OCI-LY7 (cell line): ENCODE data around the gene MAP3K21. TPM values are rescaled to one million over a fixed set of nuclear protein-coding genes. Genes with fewer than 3 reads are reported as not detected.

Experiments
- BruUV-seq: library from RNA; stranded (reverse); fragments of 400-500 nt; replicated peaks from 2 replicates; lab custom pipeline; 2021; lab: Mats Ljungman, UMichigan
- CTCF ChIA-PET: fragments of 300-600 bp; sonication (Branson Sonifier 250); formaldehyde crosslinking; loops from one replicate; lab custom pipeline; 2022; ENCODE audit warnings: antibody characterized with exemption; ENCODE audit not compliant: unreplicated experiment; lab: Charles Lee
- POLR2A ChIA-PET: fragments of 300-600 bp; sonication (Branson Sonifier 250); formaldehyde crosslinking; loops from one replicate; lab custom pipeline; 2022; ENCODE audit warnings: antibody characterized with exemption; lab: Charles Lee
- DNase-seq: peaks from one replicate; pipeline ENCODE4 v3.0.0-alpha.2; 2015; ENCODE audit warnings: low spot score
- H2AFZ ChIP-seq: fragments of 200-600 bp; sonication (generic), shearing (Covaris generic); 2 replicates; pipeline ENCODE4 v1.6.1; 2014; ENCODE audit warnings: mild to moderate bottlenecking, antibody characterized with exemption, low read length, moderate library complexity
- H3K27ac ChIP-seq: fragments of 200-600 bp; sonication (generic); 2 replicates; pipeline ENCODE4 v1.5.1; 2014; ENCODE audit warnings: mixed run types, low read depth, mild to moderate bottlenecking, moderate library complexity, low read length, inconsistent platforms; ENCODE audit not compliant: poor library complexity, severe bottlenecking
- H3K36me3 ChIP-seq: fragments of 200-600 bp; sonication (generic); 2 replicates; pipeline ENCODE4 v1.6.1; 2014; ENCODE audit warnings: mild to moderate bottlenecking, antibody characterized with exemption, low read length, moderate library complexity, mixed read lengths; ENCODE audit not compliant: insufficient read depth
- H3K4me1 ChIP-seq: fragments of 200-600 bp; sonication (generic); 2 replicates; pipeline ENCODE4 v1.5.1; 2014; ENCODE audit warnings: mild to moderate bottlenecking, low read length; ENCODE audit not compliant: insufficient read depth, poor library complexity, severe bottlenecking
- H3K4me2 ChIP-seq: fragments of 200-600 bp; sonication (generic); 2 replicates; pipeline ENCODE4 v1.6.1; 2014; ENCODE audit warnings: mild to moderate bottlenecking, low read length
- H3K4me3 ChIP-seq: fragments of 200-600 bp; sonication (generic); 2 replicates; pipeline ENCODE4 v1.5.1; 2014; ENCODE audit warnings: mild to moderate bottlenecking, low read depth, low read length; ENCODE audit not compliant: poor library complexity, severe bottlenecking
- H3K79me2 ChIP-seq: fragments of 200-600 bp; sonication (generic); 2 replicates; pipeline ENCODE4 v1.6.1; 2016; ENCODE audit warnings: low read depth, mild to moderate bottlenecking, low read length, moderate library complexity, mixed read lengths; ENCODE audit not compliant: insufficient read depth
- H3K9me2 ChIP-seq: fragments of 200-600 bp; sonication (generic); 2 replicates; pipeline ENCODE4 v1.6.1; 2016; ENCODE audit warnings: mild to moderate bottlenecking, low read length, mixed read lengths; ENCODE audit not compliant: insufficient read depth
- H3K9me3 ChIP-seq: fragments of 200-600 bp; sonication (generic); 2 replicates; pipeline ENCODE4 v1.6.1; 2014; ENCODE audit warnings: mild to moderate bottlenecking, mixed run types, low read length, mixed read lengths
- H4K20me1 ChIP-seq: fragments of 200-600 bp; sonication (generic); 2 replicates; pipeline ENCODE4 v1.6.1; 2014; ENCODE audit warnings: mild to moderate bottlenecking, antibody characterized with exemption, low read length, moderate library complexity, mixed read lengths; ENCODE audit not compliant: insufficient read depth
- EZH2phosphoT487 ChIP-seq: fragments of 200-600 bp; sonication (generic); IDR thresholded peaks from 2 replicates; pipeline ENCODE4 v1.6.1; 2018; ENCODE audit warnings: low read depth, borderline replicate concordance, mild to moderate bottlenecking, mixed run types, antibody characterized with exemption, low read length, moderate library complexity, mixed read lengths
- intact Hi-C: fragments of 100-400 bp; cut with micrococcal nuclease; formaldehyde crosslinking; loops from one replicate; pipeline ENCODE4 v1.10.0; 2022; ENCODE audit not compliant: unreplicated experiment
- total RNA-seq, 2 experiments: library from RNA; depleted of rRNA in 1 of 2; stranded (reverse); fragments of >200 nt in 1 of 2; shearing (Covaris generic) in 1 of 2; gene quantifications; 2 replicates each; pipeline ENCODE4 v1.2.3, GENCODE V29; 2014 to 2022
- TF ChIP-seq, protein P1 (sequence below): fragments of 200-600 bp; sonication (generic); conservative IDR thresholded peaks from 2 replicates; pipeline ENCODE4 v1.5.1; 2014; ENCODE audit warnings: mild to moderate bottlenecking, antibody characterized with exemption, low read length, moderate library complexity, mixed read lengths

MAP3K21 gene
- total RNA-seq, 2 experiments from 2014 or later, result 1.3 to 1.8 TPM

DNA sequence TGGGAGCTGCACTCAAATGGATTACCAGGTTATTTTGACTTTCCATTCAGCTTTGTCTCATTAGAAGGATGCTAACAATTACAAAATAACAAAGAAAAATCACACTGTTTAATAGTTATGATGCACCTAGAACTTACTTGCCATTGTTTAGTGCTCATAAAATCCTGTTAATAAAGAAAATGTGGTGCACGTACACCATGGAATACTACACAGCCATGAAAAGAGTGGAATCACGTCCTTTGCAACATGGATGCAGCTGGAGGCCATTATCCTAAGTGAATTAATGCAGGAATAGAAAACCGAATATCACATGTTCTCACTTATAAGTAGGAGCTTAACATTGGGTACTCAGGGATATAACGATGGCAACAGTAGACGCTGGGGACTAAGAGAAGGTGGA lies 19.8 kb downstream of the MAP3K21 start:
- Histone ChIP-seq H3K9me2 (no peaks in the 10 kb centered on the region), H3K4me3 (no peak overlapping the region), H3K4me1 (no peaks in the 10 kb centered on the region), H3K36me3 (no peaks in the 10 kb centered on the region), H4K20me1 (no peaks in the 10 kb centered on the region), H2AFZ (no peak overlapping the region), H3K79me2 (no peaks in the 10 kb centered on the region), H3K4me2 (no peak overlapping the region), H3K27ac (no peak overlapping the region), H3K9me3 (no peaks in the 10 kb centered on the region)
- DNase-seq, result no peak
- ChIA-PET POLR2A (no interaction called here), CTCF (interaction anchor here (0.6 kb wide), 1 partner anchor 14 kb away, joined by 4 read pairs; no protein-coding TSS in a partner anchor)
- intact Hi-C loops, result no loop called here
- no peak for TF ChIP-seq EZH2phosphoT487
- TF ChIP-seq, protein P1, sequence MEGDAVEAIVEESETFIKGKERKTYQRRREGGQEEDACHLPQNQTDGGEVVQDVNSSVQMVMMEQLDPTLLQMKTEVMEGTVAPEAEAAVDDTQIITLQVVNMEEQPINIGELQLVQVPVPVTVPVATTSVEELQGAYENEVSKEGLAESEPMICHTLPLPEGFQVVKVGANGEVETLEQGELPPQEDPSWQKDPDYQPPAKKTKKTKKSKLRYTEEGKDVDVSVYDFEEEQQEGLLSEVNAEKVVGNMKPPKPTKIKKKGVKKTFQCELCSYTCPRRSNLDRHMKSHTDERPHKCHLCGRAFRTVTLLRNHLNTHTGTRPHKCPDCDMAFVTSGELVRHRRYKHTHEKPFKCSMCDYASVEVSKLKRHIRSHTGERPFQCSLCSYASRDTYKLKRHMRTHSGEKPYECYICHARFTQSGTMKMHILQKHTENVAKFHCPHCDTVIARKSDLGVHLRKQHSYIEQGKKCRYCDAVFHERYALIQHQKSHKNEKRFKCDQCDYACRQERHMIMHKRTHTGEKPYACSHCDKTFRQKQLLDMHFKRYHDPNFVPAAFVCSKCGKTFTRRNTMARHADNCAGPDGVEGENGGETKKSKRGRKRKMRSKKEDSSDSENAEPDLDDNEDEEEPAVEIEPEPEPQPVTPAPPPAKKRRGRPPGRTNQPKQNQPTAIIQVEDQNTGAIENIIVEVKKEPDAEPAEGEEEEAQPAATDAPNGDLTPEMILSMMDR, result no peak
- no TSS peak for BruUV-seq

DNA sequence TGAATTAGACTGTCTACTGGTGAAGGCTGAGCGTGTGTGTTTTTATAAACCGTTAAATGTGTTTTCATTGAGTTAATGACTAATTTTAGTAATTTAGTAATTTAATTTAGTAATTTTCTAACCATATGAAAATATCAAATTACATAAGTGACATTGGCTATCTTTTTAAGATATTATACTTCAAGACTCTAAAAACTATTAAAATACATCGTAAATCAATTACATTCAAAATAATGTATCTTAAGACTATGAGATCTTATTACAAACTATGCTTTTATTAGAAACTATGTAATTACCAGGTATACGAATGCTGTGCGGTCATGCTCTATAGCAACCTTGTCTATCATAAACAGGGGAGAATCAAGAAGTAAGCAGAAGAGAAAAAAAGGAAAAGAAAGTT lies 21.6 kb downstream of the MAP3K21 start:
- Histone ChIP-seq H3K9me3 (no peaks in the 10 kb centered on the region), H2AFZ (no peak overlapping the region), H3K4me3 (no peak overlapping the region), H3K36me3 (no peaks in the 10 kb centered on the region), H3K4me2 (no peak overlapping the region), H3K79me2 (no peaks in the 10 kb centered on the region), H3K4me1 (no peaks in the 10 kb centered on the region), H4K20me1 (no peaks in the 10 kb centered on the region), H3K9me2 (no peaks in the 10 kb centered on the region), H3K27ac (no peak overlapping the region)
- intact Hi-C loops, result no loop called here
- TF ChIP-seq, protein P1, result no peak
- no peak for TF ChIP-seq EZH2phosphoT487
- CTCF ChIA-PET, result no interaction called here
- no peak for DNase-seq
- no TSS peak for BruUV-seq
- POLR2A ChIA-PET, result interaction anchor here (2.2 kb wide), 1 partner anchor 13 kb away, joined by 8 read pairs; no protein-coding TSS in a partner anchor

DNA sequence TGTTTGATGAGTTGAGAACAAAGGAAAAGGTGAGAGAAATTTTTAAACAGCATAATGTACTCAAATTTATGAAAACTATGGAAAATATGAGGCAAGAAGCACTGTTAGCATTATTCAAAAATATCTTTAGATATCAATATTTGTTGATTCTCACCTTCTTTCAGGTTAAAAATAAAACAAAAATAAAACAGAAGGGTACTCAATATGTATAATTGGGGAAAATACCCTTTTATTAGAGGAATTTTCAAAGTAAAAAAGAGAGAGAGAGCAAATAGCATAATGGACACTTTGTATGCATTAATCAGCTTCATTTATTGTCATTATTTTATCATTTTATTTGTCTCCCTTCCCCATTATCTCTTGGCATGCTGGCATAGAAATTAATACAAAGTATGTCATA lies 27.5 kb downstream of the MAP3K21 start:
- POLR2A ChIA-PET, result no interaction called here

More for the DNA sequence above, 27.5 kb downstream of the MAP3K21 start:
- intact Hi-C loops, result no loop called here
- CTCF ChIA-PET, result no interaction called here
- Histone ChIP-seq H3K9me3 (no peaks in the 10 kb centered on the region), H3K36me3 (no peaks in the 10 kb centered on the region), H3K4me1 (no peaks in the 10 kb centered on the region), H3K4me2 (no peak overlapping the region), H4K20me1 (no peaks in the 10 kb centered on the region), H2AFZ (no peak overlapping the region), H3K9me2 (no peaks in the 10 kb centered on the region), H3K4me3 (no peak overlapping the region), H3K79me2 (no peaks in the 10 kb centered on the region), H3K27ac (no peak overlapping the region)
- DNase-seq, result no peak
- no TSS peak for BruUV-seq
- no peak for TF ChIP-seq EZH2phosphoT487
- TF ChIP-seq, protein P1, result no peak
